SK-N-SH (cell line): Measurements from ENCODE around the gene LSR. TPM values are rescaled to one million over a fixed set of nuclear protein-coding genes. Genes with fewer than 3 reads are reported as not detected.

Experiments
- CHD2 ChIP-seq: fragments of 150-350 bp; IDR thresholded peaks from 2 replicates; pipeline ENCODE4 v1.6.1; 2018; ENCODE audit warnings: low read length; ENCODE audit not compliant: partially characterized antibody
- EZH2phosphoT487 ChIP-seq: fragments of 200-600 bp; sonication (generic); IDR thresholded peaks from 2 replicates; pipeline ENCODE4 v1.6.1; 2017; ENCODE audit warnings: low read depth, mixed run types, mild to moderate bottlenecking, antibody characterized with exemption, moderate library complexity, borderline replicate concordance
- FOXM1 ChIP-seq: IDR thresholded peaks from 2 replicates; pipeline ENCODE4 v1.4.0; 2012; ENCODE audit warnings: low read depth, mild to moderate bottlenecking
- GATA2 ChIP-seq: sonication (generic); formaldehyde crosslinking; IDR thresholded peaks from 2 replicates; pipeline ENCODE4 v1.5.0; 2020; ENCODE audit warnings: mild to moderate bottlenecking, missing genetic modification reagents
- MEF2A ChIP-seq: IDR thresholded peaks from 2 replicates; pipeline ENCODE4 v1.4.0; 2012; ENCODE audit warnings: low read depth, borderline replicate concordance
- RAD21 ChIP-seq: IDR thresholded peaks from 2 replicates; pipeline ENCODE4 v1.6.1; 2012; ENCODE audit warnings: mild to moderate bottlenecking, low read length
- SMC3 ChIP-seq: IDR thresholded peaks from 2 replicates; pipeline ENCODE4 v1.6.1; 2012; ENCODE audit warnings: low read depth, low read length, improper control_type of control experiment
- TAF1 ChIP-seq: IDR thresholded peaks from 2 replicates; pipeline ENCODE4 v1.6.1; 2012; ENCODE audit warnings: low read depth, mild to moderate bottlenecking, low read length, moderate library complexity, borderline replicate concordance
- TCF12 ChIP-seq: IDR thresholded peaks from 2 replicates; pipeline ENCODE4 v1.4.0; 2012
- polyA plus RNA-seq, 3 experiments: library from polyadenylated mRNA; depleted of rRNA; stranded (reverse); fragments of >200 nt; gene quantifications; 2 replicates each; pipeline ENCODE4 v1.2.3, GENCODE V29; 2012
- TF ChIP-seq, protein P1 (sequence below): IDR thresholded peaks from 2 replicates; pipeline ENCODE4 v1.6.1; 2012; ENCODE audit warnings: mild to moderate bottlenecking, low read depth, low read length, moderate library complexity
- TF ChIP-seq, protein P2 (sequence below): IDR thresholded peaks from 2 replicates; pipeline ENCODE4 v1.4.0; 2012; ENCODE audit warnings: low read depth
- TF ChIP-seq, protein P3 (sequence below): fragments of 150-350 bp; IDR thresholded peaks from 2 replicates; pipeline ENCODE4 v1.6.1; 2016; ENCODE audit warnings: mild to moderate bottlenecking, low read depth, low read length
- TF ChIP-seq, protein P4 (sequence below): IDR thresholded peaks from 2 replicates; pipeline ENCODE4; 2012

Gene LSR
- polyA plus RNA-seq, 1 of the 3 experiments (the other 2 are of a cell fraction), result 0.62 TPM

DNA sequence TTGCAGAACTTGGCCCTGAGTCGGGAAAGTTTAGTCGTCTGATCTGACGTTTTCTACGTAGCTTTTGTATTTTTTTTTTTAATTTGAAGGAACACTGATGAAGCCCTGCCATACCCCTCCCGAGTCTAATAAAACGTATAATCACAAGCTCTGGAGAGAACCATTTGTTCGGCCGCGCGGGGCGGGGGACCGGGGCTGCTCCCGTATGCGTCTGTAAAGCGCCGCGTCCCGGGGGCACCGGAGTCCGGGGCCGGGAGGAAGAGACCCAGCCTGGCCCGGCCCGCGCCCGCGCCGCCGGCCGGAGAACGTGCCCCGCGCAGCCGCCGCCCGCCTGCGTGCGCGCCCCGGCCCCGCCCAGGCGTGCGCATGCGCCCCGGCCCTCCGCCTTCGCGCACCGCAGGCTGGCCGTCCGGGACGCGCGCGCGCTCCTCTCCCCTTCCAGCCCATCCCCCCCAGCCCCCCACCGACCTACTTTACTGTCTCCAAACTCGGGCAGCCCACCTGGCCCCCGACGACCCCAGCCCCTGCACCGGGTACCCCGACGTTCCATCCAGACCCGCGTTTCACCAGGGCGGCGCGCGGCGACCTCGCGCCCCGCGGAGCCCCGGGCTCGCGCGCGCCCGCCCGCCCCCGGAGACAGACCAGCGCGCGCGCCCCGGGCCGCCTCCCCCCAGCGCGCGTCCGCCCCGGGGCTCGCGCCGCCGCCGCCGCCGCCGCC is 19.2 kb downstream of the LSR start (continued):
- TF ChIP-seq, protein P1, sequence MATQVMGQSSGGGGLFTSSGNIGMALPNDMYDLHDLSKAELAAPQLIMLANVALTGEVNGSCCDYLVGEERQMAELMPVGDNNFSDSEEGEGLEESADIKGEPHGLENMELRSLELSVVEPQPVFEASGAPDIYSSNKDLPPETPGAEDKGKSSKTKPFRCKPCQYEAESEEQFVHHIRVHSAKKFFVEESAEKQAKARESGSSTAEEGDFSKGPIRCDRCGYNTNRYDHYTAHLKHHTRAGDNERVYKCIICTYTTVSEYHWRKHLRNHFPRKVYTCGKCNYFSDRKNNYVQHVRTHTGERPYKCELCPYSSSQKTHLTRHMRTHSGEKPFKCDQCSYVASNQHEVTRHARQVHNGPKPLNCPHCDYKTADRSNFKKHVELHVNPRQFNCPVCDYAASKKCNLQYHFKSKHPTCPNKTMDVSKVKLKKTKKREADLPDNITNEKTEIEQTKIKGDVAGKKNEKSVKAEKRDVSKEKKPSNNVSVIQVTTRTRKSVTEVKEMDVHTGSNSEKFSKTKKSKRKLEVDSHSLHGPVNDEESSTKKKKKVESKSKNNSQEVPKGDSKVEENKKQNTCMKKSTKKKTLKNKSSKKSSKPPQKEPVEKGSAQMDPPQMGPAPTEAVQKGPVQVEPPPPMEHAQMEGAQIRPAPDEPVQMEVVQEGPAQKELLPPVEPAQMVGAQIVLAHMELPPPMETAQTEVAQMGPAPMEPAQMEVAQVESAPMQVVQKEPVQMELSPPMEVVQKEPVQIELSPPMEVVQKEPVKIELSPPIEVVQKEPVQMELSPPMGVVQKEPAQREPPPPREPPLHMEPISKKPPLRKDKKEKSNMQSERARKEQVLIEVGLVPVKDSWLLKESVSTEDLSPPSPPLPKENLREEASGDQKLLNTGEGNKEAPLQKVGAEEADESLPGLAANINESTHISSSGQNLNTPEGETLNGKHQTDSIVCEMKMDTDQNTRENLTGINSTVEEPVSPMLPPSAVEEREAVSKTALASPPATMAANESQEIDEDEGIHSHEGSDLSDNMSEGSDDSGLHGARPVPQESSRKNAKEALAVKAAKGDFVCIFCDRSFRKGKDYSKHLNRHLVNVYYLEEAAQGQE, result no peak
- TF ChIP-seq EZH2phosphoT487 (no peak), CHD2 (peak; percentile 45), TAF1 (peak; percentile 38; the same call in 1 of the 2 replicates), FOXM1 (no peak), RAD21 (no peak), TCF12 (no peak), MEF2A (no peak), GATA2 (CRISPR knock-in tag) (no peak), SMC3 (no peak)
- TF ChIP-seq, protein P2, sequence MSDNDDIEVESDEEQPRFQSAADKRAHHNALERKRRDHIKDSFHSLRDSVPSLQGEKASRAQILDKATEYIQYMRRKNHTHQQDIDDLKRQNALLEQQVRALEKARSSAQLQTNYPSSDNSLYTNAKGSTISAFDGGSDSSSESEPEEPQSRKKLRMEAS, result no peak
- TF ChIP-seq, protein P3, sequence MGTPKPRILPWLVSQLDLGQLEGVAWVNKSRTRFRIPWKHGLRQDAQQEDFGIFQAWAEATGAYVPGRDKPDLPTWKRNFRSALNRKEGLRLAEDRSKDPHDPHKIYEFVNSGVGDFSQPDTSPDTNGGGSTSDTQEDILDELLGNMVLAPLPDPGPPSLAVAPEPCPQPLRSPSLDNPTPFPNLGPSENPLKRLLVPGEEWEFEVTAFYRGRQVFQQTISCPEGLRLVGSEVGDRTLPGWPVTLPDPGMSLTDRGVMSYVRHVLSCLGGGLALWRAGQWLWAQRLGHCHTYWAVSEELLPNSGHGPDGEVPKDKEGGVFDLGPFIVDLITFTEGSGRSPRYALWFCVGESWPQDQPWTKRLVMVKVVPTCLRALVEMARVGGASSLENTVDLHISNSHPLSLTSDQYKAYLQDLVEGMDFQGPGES, result no peak
- TF ChIP-seq, protein P4, sequence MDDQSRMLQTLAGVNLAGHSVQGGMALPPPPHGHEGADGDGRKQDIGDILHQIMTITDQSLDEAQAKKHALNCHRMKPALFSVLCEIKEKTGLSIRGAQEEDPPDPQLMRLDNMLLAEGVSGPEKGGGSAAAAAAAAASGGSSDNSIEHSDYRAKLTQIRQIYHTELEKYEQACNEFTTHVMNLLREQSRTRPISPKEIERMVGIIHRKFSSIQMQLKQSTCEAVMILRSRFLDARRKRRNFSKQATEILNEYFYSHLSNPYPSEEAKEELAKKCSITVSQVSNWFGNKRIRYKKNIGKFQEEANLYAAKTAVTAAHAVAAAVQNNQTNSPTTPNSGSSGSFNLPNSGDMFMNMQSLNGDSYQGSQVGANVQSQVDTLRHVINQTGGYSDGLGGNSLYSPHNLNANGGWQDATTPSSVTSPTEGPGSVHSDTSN, result no peak
